Stimulated activated CD4-positive, alpha-beta T cell treated with anti-CD3 and anti-CD28 coated beads, TNF-alpha, amount 100 ng/mL, for 24 hours (primary cell): Measurements from ENCODE around the gene ATRIP.
A peak's percentile ranks its signal among the peaks of the same experiment; 100 is the strongest.

ENCODE experiments used
- DNase-seq, 3 experiments: peaks; one replicate each; pipeline ENCODE4 v3.0.0-alpha.2; 2020; ENCODE audit warnings: low read depth in 3 of 3

Gene ATRIP

DNA sequence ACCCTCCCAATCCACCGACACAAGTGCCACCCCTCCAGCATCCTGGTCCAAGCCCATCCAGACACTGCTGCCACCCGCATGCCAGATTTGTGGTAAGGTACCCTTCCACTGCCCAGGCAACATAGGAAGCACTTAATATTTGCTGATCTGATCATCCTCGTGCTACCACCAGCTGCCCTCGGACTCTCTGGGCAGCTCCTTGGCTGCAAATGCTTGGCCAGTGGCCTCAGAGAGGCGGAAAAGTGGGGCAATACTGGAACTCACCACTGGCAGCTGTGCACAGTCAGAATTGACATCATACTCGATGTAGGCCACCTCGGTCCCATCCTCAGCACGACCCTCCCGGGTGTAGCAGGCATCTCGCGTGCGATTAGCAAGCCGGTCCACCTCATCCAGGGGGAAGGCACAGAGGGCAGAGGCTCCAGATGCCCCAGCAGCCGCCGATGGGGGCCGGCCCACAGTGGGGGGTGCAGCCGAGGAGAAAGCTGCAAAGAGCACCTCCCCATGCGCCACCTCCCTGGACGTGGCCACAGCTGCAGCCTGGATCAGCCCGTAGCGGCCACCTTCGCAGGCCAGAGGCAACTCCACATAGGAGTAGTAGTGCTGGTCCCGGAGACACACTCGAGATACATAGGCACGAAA, 23.2 kb upstream of the ATRIP start:
- no peak for DNase-seq

DNA sequence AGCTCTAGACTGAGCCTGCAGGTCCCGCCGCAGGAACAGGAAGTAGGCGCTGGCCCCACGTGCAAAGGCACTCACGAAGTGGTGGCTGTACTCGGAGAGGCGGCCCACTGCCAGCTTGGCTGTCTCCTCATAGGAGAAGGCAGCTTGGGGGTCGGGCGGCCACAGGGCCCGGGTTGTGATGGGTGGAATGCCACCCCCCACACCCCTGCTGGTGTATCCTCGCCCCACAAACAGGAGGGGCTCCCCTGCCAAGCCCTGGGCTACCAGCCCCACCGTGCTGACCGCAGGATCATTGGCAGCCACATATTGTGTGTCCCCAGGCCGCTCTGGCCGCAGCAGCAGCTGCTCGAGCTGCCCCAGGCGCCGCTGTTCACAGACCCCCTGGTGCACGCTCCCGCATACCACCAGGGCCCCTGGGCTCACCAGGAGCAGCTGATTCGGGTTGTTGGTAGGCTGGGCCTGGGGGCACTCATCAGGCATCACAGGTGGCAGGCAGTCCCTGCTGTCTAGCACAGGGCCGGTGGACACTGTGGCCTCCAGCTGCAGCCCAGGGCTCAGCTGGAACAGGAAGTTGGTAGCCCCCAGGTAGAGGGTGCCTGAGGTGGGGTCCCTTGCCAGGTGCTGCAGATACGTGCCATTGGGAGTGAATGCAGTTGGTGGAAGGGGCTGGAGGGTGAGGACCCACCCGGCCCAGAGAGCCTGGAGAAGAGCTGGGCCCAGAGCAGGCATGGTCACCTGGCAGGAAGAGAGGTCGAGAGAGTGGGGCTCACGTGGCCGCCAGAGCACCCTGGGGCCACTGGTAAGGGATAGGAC, 22.4 kb upstream of the ATRIP start:
- no peak for DNase-seq

DNA sequence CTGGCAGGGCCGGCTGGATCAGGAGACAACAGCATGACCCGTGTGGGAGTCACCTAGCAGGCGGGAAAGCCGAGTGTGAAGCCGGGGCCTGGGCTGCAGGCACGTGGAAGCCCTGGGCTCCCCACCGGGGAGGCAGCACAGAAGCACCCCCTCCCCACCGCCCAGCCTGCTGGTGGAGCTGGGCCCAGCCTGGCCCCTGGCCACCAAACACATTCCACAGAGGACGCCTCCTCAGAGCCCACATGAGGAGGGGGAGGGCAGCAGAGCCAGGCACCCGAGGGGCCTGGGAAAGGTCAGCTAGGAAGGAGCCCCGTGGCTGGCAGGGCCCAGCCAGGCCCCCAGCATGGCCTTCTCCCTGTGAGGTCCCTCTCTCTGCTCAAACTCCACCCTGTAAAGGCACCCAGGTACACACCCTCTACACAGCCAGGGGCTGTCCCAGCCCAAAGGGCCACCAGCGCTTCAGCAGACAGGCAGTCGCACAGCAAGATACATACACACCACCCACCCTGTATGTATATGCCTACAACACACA, 21.2 kb upstream of the ATRIP start:
- DNase-seq = no peak

DNA sequence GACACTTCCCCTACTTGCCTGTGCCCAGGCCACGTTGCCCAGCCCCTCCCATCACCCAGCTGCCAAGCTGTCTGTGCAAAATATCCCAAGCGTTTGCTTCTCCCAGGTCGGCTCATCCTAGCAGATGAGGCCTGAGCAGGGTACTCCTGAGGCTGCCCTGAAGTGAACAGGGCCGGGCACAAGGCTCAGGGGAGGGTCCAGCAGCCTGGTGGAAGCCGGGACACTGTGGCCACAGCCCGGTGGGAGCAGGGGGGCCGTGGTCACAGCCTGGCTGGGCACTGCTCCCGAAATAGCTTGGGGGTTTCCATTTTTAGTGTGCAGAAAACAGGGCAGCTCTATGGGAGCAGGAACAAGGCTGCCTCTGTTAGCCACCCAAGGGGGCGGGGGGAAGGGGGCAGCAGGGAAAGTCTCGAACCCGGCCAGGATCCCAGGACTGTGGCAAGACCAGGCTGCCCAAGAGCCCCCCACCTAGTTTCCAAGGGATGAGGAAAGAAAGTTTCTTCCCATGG, 20.1 kb upstream of the ATRIP start:
- no peak for DNase-seq

DNA sequence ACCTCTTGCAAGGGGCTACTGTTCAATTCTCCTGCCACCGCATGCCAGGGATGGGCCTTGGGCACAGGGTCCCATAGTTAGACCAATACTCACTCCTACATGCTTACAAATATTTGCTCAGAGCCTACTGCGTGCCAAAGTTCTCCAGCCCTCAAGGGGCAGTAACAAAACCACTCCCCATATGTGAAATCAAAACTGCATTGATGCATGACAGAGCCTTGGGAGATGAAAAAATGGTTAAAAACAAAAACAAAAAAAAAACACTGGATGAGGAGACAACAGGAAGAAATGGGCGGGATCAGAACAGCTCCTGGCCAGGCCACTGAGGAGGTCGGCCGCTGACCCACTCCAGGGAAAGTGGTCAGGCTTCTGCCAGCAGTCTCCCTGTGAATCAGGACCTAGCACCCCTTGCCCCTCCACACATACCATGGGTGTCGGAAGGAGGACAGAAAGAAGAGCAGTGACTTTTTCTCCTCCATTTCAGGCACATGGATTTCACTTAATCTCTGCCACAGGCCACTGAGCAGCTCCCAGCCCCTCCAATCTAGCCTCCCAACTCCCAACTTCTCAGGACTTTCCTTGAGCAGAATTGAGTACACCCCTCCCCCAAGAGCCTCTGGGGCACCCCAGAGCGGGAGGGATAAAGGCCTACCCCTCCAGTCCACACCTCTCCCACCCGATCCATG, 19.4 kb upstream of the ATRIP start:
- DNase-seq = no peak

DNA sequence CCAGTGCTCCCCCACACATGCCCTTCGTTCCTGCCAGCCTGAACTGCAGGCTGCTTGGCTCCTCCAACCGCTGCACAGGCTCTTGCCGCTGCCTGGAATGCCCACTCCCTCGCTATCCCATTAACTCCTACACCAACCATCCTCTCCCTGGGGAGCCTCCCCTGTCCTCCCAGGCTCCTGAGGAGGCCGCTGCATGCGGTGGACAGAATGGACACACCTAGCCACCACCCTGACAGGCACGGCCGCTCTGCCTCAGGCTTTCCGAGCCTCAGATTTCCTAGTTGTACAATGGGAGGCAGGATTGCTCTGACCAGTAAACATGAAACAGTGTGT, 18.9 kb upstream of the ATRIP start:
- no peak for DNase-seq

DNA sequence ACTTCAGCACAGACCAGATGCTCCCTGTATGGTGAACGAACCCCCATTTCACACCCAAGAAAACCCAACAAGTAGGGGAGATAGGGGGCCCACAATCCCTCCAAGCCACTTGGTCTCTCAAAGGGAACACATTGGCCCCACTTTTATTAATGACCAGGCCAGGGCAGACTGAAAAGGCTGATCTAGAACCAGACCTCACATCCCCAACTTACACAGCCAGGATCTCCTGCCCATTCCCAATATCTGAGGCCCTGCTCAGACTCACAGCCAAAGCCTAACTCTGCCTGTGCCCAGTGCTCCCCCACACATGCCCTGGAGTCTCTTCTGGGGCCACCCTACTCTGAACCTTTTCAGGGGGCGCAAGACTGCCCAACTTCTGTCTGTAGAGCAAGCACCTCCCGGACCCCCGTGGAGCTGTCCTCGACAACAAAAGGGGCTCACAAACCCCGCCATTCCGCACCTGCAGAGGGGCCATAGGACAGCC, 18.4 kb upstream of the ATRIP start:
- no peak for DNase-seq

DNA sequence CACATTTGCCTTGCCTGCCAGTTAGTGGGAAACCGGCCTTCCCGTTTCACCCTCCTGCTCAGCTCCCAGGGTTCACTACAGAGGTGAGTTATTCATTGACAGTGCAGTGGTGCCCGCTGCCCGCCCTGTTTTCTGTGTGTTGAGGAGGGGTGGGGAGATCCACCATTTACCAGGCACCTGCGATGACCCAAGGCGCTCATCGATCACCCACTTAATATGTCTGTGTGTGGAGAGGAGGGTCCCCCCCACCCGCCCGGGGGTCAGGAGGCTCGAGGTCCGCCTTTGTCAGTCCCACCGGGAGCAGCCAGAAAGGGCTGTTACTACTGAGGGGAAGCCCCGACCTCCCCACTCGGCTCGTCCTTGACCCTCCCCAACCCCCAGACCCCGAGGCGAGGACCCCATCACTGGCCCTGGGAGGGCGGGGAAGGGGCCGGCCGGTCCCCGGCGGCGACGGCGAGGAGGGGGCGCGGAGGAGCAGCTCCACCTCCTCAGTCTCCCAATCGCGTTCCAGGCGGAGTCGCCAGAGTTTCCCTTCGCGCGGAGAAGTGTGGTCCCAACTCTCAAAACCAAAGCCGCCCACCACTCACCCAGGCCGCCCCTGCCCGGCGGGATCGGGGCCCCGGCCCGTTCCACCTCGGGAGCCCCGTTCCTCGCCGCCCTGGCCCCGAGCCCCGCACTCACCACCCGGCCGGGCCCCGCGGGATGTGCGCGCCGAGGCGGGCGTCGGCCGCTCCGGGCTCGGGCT, 17.8 kb upstream of the ATRIP start:
- peak in 1 of 3 experiments; percentile 16 for DNase-seq

DNA sequence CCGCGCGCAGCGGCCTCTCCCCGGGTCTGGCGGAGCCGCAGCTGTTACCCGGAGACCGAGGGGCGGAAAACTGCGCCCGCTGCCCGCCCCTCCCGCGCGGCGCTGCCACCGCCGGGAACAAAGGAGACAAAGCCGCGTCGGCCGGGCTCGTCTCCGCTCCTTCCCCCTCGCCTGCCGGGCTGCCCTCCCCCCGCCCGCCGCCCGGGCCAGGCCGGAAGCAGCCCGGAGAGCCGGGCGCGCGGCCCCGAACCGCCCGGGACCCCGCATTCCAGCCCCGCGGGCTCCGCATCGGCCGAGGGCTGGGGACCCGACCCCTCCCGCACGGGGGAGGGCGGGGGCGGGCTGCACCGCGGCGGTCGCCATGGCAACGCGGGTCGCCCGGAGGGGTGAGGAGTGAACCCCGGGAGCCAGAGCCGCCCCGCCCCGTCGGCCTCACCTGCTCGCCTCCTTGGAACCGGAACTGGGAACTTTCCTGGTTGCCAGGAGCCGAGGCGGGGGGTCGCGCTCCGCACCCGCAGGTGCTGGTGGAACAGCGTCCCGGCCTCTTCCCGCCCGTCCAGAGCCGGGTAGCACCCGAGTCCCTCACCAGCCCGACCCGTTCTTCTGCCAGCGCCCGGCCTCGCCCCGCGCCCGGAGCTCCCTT, 17.1 kb upstream of the ATRIP start:
- peak in 2 of 3 experiments; percentile 38 to 59 for DNase-seq

DNA sequence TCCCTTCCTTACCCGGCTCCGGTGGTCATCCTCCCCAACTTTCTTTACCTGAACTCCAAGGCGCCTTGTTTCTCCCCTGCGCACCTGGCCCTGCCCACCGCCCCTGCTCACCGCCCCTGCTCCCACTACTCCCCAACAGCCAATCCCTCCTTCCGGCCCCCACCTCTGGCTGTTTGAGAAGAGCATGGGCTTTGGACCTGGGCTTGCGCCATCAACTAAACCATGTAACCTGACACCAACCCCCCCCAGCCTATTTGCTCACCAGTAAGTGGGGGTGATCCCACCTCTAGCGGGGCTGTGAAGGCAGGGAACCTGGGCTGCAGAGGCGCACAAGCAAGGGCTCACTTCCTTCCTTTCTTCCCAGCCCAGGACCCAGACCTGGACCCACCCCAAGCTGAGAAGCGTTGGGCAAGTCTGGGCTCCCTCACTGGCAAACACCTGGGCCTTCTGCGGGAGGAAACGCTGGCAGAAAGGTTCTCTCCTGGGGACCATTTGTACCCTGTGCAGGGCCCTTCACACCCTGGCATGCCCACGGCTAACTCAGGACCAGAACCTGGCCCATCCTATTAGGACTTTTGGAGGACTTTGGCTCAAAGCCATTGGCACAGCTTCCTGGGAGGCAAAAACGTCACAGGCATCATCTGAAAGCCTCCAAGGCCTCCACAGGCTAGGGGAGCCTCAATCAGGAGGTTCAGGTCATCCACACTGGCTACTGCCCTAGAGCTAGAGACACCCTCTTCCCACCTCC, 16.4 kb upstream of the ATRIP start, which contains the start of gene PLXNB1:
TSS of gene PLXNB1 (minus strand) at position 127 of the 748 bp plus-strand sequence. CDS start 5,475 bp downstream, outside the sequence.
- no peak for DNase-seq

DNA sequence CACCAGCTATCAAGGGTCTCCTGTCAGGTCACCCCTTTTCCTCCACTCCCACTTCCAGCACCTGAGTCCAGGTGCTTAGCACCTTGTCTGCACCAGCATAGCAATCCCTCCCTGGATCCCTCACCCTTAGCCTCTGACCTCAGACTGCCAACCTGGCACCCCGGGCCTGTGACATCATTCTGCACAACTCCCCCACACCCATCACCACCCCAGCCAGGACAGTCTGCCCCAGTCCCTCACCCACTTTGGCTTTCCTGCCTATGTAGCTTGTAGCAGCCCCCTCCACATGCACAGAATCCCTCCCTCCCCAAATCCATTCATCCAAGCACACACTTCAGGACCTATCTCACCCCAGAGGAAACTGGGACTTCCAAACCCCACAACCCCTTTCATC, 15.8 kb upstream of the ATRIP start:
- no peak for DNase-seq

DNA sequence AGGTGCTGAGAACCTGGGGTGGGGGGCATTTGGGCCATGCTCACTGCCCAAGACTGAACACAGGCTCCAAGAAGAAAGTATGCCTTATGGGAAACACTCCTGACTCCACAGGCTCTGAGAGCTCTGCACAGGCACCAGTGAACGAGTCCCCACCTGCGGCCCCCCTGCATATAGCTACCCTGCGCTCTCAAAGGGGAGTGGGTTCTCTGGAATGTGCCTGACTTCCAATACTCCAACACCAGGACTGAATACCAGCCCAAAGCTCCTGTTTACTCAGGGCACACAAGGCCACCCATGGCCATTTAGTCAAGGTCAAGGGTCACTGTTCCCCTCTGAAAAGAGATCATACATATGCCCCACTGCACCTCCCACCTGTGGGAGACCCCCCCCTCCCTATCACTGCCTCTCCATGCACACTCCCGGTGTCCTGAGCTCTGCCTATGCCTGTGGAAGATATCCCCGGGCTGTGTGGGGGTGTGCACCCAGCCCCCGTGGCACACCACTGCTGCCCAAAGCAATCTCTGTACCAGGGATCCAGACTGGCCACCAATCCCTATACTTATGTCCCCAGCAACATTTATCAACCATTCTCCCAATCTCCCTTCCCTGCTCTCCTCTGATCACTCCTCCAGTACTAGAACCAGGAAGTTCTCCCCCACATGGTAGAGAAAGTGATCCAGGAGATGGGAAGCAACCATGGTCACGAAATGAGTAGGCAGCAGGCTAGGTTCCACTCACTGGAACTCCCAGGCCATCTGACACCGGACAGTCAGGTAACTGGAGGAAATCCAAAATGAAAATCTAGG, 15.1 kb upstream of the ATRIP start:
- DNase-seq = no peak

DNA sequence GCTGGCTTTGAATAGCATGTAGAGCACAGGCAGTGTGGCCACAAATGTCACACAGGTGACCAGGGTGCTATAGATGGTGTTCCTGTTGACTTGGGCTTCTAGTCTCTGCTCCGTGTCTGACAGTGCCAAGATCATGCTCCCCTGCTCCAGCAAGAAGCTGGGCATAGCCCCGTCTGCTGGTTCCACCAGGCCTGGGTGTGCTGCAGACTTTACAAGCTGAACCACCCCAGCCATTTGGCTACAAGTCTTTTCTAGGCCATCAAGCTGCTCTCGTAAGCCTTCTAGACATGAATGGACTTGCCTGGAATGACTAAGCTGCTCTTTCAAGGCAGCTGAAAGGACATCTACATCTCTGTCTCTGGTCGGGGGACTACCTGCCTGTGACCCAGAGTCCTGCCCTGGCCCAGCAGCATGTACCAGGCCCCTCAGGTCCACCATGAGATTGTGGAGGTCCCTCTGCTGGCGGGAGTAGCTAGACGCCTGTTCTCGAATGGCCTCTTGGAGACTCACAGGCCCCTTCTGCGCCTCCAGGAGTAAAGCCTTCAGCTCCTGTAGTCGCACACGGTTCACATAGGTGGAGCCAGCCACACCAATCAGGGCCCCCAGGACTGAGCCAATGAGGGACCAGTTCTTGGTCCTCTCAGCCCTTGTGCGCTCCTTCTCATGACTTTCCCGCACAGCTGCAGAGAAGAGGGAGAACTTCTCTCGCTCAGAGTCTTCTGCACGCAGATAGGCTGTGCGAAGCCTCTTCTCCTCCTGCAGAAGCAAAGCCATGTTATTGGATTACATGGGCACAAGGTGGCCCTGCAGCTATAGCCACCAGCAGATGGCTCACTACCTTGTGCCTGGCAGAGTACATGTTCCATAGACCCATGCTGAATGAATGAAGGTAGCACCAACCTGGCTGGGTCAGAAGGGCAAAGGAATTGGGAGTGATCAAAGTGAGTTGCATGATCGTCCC, 13.8 kb upstream of the ATRIP start:
- no peak for DNase-seq

DNA sequence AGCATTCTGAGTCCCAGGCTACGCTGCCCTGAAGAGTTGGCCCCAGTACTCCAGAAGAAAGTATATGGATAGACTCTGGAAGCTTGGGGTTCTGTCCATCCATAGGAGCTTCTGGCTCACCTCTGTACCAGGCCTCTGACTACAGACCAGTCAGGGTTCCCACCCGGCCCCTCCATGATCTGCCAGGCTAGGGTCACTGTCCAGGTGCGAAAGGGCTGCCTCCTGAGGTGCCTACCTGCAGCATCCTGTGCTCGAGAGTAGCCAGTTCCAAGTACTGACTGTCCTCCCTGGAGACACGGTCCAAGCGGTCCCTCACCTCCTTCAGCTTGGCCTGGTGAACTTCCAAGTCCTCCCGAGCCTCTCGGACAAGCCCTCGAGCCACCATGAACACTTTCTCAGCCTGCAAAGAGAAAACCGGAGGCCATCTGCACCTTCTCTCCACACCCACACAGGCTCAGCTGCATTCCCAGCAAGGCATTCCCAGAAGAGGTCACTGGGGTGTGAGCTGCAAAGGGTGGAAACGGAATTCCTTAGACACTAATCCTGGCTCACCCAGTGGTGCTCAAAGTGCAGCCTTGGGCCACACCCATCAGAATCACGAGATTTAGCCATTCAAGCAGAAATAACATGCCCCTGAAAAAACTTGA, 12.9 kb upstream of the ATRIP start:
- no peak for DNase-seq

DNA sequence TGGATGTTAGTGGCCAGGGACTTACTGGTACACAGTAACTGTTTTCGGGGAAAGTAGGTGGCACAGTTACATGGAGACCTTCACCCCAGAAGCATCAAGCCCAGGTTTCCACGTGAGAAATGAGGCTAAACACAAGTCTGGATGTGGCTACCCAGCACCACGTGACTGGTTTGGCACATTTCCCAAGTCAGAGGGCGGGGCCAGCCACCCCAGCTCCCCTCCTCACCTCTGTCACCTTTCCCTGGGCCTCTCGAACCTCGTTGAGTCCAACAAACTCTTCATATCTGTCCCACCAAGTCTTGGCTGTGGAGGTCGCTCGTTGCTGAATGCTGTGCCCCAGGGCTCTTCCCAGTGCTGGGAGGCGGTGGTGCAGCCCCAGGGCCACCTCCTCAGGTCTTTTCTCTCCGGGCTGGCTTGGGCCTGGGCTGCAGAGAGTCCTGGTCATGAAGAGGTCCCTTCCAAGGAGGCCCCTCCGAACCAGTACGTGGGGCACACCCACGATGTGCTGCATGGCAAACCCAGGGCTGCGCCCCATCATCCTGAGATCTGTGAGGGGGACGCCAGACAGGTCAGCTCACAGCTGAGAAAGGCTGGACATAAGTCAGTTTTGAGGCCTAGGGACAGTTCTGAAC, 11.8 kb upstream of the ATRIP start:
- DNase-seq = no peak

DNA sequence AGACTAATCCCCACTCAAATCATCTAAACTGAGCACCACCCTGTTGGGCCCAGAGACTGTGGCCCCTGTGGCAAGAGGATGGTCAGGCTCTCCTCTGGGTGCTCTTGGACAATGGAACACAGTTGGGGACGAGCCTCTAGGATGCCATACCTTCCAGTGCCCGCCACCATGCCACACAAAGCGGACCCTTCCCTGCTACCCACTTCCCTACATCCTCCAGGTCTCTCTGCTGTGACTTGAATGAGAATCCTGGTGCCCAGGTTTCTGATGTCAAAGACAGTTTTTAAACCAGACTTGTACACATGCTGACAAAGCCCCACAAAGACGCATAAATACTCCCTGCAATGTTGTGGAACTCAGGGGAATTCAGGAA, 11.3 kb upstream of the ATRIP start:
- no peak for DNase-seq

DNA sequence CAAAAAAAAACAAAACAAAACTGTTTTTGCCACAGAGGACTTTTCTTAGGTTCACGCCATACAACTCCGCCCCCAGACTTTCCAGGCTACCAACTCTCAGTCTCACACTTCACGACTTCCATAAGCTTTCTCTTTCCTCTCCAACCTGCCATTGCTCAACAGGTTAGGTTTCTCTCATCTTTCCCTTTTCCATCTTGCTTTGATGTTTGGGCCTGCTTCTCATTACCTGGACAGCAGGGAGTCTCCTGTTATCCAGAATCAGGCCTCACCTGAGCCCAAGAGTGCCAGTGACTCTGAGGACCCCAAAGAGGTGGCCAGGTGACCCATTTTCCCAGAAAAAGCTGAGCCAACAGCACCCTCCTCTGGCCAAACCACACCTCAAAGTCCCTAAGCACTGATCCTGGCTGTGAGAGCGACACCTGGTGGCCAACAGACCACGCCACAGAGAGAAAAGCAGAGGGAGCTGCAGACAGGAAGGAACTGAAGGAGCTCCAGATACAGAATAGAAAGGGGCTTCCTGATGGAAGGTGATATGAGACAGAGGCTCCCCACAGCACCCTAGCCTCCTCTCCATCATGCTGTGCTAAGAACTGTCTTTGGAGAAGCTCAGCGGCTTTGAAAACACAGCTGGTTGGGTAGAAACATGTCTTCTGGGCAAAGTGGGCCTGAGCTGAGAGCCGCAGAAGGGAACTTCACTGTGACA, 10.6 kb upstream of the ATRIP start:
- DNase-seq = peak; percentile 73 to 77 (median 76)
